ENCODE results near the gene SLC39A7.

SLC39A7 gene

GRCh38 chr6:33243476-33243875 is 42.8 kb downstream of the SLC39A7 start:
- DNase-seq: no peak

GRCh38 chr6:33247977-33248642 is 47.4 kb downstream of the SLC39A7 start:
- peak; percentile 89 to 94 for DNase-seq

DNA sequence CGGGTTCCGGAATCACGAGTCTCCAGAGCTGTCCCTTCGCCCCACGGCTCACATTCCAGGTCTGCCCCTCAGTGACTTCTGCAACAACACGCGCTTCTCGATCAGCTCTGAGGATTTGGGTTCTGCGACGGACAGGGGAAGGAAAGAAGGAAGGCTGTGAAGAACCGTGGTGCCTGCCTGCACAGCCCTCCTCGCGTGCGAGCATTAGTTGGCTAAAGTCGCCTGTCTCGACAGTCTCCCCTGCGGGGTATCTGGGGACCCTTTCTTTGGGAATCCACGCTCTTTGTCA is 47.9 kb downstream of the SLC39A7 start:
- DNase-seq: no peak

- DNase-seq: peak; percentile 91 to 93
Observed at GRCh38 chr6:33248932-33249731, 48.5 kb downstream of the SLC39A7 start.

GRCh38 chr6:33249732-33250630 is 49.3 kb downstream of the SLC39A7 start:
- DNase-seq: no peak

GRCh38 chr6:33250731-33251130 is 50.1 kb downstream of the SLC39A7 start:
- no peak for DNase-seq

- no peak for DNase-seq
Observed at GRCh38 chr6:33251395-33252012, 50.8 kb downstream of the SLC39A7 start.

GRCh38 chr6:33252759-33253158 is 52.1 kb downstream of the SLC39A7 start:
- DNase-seq: no peak
